Measurements from ENCODE around the gene GRB10.
"Not testable (repeated sequence)": the region's sequence is repeated elsewhere in the genome, so short reads cannot be mapped to it uniquely, and the experiment has no call there.

The GRB10 gene

GRCh38 chr7:50607524-50608125, 175.1 kb downstream of the GRB10 start:
- ATAC-seq = no peak
- DNase-seq = no peak

- DNase-seq (no peak), ATAC-seq (no peak)
Observed at GRCh38 chr7:50605059-50605458, 177.6 kb downstream of the GRB10 start.

GRCh38 chr7:50603287-50603686, 179.4 kb downstream of the GRB10 start:
- DNase-seq (no peak), ATAC-seq (no peak)

- no peak for ATAC-seq
- DNase-seq = no peak
Observed at GRCh38 chr7:50599385-50599784, 183.3 kb downstream of the GRB10 start.

GRCh38 chr7:50598460-50599343, 184.0 kb downstream of the GRB10 start:
- ATAC-seq = no peak

GRCh38 chr7:50596484-50596883, 186.2 kb downstream of the GRB10 start:
- DNase-seq (no peak), ATAC-seq (no peak)

More at GRCh38 chr7:50598460-50599343, 184.0 kb downstream of the GRB10 start:
- no peak for DNase-seq

- no peak for DNase-seq
- no peak for ATAC-seq
Observed at GRCh38 chr7:50595491-50596102, 187.1 kb downstream of the GRB10 start.

- DNase-seq (no peak), ATAC-seq (peak; percentile 47)
Observed at GRCh38 chr7:50594734-50595485, 187.8 kb downstream of the GRB10 start.

GRCh38 chr7:50594136-50594535, 188.6 kb downstream of the GRB10 start:
- DNase-seq = no peak
- ATAC-seq = no peak

GRCh38 chr7:50592940-50593339, 189.8 kb downstream of the GRB10 start:
- ATAC-seq = no peak
- DNase-seq = no peak

GRCh38 chr7:50591480-50592438, 190.9 kb downstream of the GRB10 start:
- DNase-seq (no peak), ATAC-seq (no peak)

GRCh38 chr7:50591098-50591479, 191.6 kb downstream of the GRB10 start:
- DNase-seq = no peak
- no peak for ATAC-seq

GRCh38 chr7:50590535-50590934, 192.2 kb downstream of the GRB10 start:
- no peak for DNase-seq
- no peak for ATAC-seq

- no peak for ATAC-seq
- DNase-seq = no peak
Observed at GRCh38 chr7:50589364-50589763, 193.3 kb downstream of the GRB10 start.

- DNase-seq = no peak
- ATAC-seq = no peak
Observed at GRCh38 chr7:50588937-50589336, 193.8 kb downstream of the GRB10 start.

- ATAC-seq (no peak), DNase-seq (no peak)
Observed at GRCh38 chr7:50587737-50588136, 195.0 kb downstream of the GRB10 start.

GRCh38 chr7:50584793-50585408, 197.8 kb downstream of the GRB10 start:
- DNase-seq (no peak), ATAC-seq (no peak)

- ATAC-seq = no peak
- DNase-seq = no peak
Observed at GRCh38 chr7:50584386-50584785, 198.3 kb downstream of the GRB10 start.

GRCh38 chr7:50583295-50583694, 199.4 kb downstream of the GRB10 start:
- DNase-seq, ATAC-seq: not testable (repeated sequence)

- not testable (repeated sequence) for ATAC-seq, DNase-seq
Observed at GRCh38 chr7:50582271-50582670, 200.4 kb downstream of the GRB10 start.

GRCh38 chr7:50580666-50581065, 202.0 kb downstream of the GRB10 start:
- DNase-seq, ATAC-seq: not testable (repeated sequence)
